CD4-positive, alpha-beta T cell treated with Interferon gamma for 1 hour (primary cell): ENCODE results near the gene TUBA1B.
A peak's percentile ranks its signal among the peaks of the same experiment; 100 is the strongest.
"Not testable (repeated sequence)": the region's sequence is repeated elsewhere in the genome, so short reads cannot be mapped to it uniquely, and the experiment has no call there.

ENCODE experiments used
- DNase-seq: peaks from one replicate; pipeline ENCODE4 v3.0.0-alpha.2; 2020

Gene TUBA1B

DNA sequence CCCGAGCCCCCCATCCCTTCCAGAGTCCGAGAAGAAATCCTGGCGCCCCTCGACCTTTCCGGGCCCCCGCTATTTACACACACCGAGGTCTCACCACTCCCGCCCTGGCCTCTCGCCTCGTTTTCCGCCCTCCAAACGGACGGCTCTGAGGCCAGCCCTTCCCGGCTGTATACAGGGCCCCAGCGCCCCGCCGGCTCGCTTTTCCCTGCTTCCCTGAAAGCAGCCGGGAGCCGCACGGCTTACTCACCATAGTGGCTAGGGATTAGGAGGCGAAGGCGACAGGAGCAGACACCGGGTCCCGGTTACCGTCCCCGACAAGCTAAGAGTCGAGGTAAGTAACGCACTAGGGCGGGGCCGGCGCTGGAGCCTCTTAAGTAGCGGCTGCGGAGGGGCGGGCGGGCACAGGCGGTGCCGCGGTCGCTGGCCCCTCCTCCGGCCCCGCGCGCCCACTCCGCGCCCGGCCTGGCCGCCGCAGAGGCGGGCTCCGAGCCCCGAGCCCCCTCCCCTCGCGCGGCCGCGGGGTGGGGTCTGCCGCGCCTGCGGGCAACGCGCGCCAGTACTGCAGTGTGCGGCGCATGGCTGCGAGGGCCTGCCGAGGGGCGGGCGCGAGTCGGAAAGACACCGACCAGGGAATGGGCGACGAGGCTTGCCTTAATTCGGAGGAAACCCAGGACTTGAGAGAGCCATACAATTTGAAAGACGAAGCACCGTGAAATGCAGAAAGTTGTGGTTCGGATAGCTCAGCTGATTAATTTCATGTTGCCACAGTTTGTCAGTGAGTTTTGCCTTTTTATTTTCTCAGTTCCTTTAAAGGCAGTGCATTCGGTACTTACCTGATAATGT lies at the start of gene TUBA1B:
Gene TUBA1B, minus strand, starts transcription at position 345 of the 843 bp plus-strand sequence. Its CDS starts 95 bp downstream, at position 250.
- DNase-seq, result peak; percentile 90

DNA sequence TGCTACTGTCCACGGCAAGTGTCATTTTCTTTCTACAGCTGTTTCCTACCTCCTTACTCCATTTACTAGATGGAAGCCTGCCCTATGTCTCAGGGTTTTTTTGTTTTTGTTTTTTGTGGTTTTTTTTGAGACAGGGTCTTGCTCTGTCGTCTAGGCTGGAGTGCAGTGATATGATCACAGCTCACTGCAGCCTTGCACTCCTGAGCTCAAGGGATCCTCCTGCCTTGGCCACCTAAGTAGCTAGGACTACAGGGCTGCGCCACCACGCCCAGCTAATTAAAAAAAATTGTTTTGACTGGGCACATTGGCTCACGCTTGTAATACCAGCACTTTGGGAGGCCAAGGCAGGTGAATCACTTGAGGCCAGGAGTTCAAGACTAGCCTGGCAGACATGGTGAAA lies 43.0 kb upstream of the TUBA1B start:
- DNase-seq, result no peak

DNA sequence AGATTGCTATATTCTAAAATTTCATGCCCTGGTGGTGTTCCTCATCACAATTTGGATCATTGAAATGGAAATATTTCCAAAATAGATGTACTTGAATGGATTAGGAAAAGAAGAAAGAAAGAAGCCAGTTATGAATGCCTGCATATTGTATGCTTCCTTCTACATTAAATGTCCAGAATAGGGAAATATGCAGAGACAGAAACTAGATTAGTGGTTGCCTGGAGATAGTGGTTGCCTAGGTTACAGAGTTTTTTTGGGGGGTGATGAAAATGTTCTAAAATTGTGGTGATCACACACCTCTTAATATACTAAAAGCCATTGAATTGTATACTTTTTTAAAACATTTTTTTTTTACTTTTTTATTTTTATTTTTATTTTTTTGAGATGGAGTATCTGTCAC lies 39.7 kb upstream of the TUBA1B start:
- DNase-seq, result no peak

DNA sequence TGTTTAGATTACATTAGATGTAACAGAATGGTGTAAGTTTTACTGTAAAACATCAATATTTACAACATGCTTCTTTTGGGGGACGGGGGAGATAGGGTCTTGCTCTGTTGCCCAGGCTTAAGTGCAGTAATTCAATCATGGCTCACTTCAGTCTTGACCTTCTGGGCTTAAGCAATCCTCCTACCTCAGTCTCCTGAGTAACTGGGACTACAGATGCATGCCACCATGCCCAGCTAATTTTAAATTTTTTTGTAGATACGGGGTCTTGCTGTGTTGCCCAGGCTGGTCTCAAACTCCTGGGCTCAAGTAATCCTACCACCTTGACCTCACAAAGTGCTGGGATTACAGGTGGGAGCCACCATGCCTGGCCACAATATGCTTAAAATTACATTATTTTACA lies 33.9 kb upstream of the TUBA1B start:
- DNase-seq, result no peak

- DNase-seq, result not testable (repeated sequence)
These were observed 30.7 kb upstream of the TUBA1B start for GRCh38 chr12:49161901-49162300.

- DNase-seq, result no peak
These were observed 30.0 kb upstream of the TUBA1B start for GRCh38 chr12:49161092-49161795.

GRCh38 chr12:49160399-49160798 lies 29.2 kb upstream of the TUBA1B start:
- DNase-seq, result no peak

DNA sequence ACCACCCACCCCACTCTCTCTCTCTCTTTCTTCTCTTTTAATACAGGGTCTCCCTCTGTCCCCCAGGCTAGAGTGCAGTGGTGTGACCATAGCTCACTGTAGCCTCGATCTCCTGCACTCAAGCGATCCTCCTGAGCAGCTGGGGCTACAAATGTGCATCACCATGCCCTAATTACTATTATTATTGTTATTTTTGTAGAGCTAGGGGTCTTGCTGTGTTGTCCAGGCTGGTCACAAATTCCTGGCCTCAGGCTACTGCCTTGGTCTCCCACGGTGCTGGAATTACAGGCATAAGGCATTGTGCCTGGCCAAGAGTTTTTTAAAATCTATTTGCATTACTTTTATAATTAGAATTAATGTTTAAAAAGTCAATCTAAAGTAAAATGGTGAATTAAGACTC lies 23.0 kb upstream of the TUBA1B start:
- DNase-seq, result no peak

DNA sequence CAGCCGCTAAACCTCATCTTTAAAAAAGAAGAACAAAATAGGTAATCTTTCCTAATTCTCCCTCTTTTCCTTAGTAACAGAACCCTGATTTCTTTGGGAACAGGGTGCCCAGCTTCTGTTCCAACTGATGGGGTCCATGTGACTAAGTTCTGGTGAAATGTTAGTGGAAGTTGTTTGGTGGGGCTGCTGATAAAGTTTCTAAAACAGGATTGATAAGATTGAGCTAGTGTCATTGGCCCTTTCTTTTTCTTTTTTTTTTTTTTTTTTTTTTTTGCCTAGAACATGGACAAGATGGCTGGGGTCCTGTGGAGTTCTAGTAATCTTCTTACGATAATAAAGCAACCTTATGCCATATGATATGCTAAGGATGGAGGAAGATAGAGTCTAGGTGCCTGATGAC lies 16.2 kb upstream of the TUBA1B start:
- no peak for DNase-seq

DNA sequence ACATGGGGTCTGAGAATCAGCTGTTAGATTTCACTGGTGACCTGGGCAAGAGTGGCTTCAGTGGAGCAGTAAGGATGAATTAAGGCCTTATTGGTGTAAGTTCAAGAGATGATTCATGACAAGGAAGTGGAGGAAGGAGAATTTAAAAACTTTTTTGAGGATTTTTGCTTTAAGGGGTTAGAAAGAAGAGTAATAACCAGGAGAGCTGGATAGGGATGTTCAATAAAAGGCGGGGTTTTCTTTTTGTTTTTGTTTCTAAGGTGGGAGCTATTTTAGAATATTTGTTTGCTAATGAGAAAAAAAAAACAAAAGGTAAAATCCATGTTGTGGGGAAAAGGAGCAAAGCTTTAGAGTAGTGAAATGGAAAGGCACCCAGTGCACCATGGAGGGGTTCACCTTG lies 15.2 kb upstream of the TUBA1B start:
- DNase-seq, result no peak

GRCh38 chr12:49144384-49144783 lies 13.2 kb upstream of the TUBA1B start:
- no peak for DNase-seq

DNA sequence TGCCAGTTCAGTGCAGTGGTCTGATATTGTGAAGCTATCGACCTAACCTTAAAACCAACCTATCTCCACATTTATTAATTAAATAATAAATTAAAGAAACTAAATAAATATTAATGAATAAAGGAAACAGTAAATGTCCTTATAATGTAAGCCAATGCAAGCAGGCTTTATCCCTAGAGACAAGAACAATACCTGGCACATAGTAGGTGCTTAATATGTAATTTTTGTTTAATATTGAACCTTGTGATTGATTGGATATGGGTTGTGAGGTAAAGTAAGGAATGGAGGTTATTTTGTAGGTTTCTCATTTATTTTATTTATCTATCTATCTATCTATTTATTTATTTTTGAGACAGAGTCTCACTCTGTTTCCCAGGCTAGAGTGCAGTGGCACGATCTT lies 7.8 kb upstream of the TUBA1B start:
- no peak for DNase-seq

- no peak for DNase-seq
These were observed 7.4 kb upstream of the TUBA1B start for GRCh38 chr12:49138587-49138986.

DNA sequence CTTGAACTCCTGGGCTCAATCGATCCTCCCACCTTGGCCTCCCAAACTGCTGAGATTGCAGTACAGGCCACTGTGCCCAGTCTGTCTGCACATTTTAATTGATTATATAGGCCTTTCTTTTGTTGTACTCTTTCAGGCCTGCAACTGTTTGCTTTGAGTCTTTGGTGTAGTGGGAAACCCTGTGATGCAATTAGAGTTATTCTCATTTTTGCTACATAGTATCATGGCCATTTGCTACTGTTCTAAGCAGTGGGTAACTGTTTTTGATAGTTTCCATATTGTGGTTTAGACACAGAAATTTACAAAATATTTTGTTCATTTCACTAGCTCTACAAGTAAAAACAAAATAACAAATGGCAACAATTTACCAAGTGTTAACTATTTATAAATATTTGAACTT lies 6.3 kb upstream of the TUBA1B start:
- no peak for DNase-seq

GRCh38 chr12:49136997-49137396 lies 5.8 kb upstream of the TUBA1B start:
- not testable (repeated sequence) for DNase-seq

- DNase-seq, result no peak
These were observed 2.4 kb upstream of the TUBA1B start for GRCh38 chr12:49133590-49133989.

- DNase-seq, result no peak
These were observed 1.8 kb upstream of the TUBA1B start for GRCh38 chr12:49133014-49133413.

GRCh38 chr12:49131894-49132461 lies 783 bp upstream of the TUBA1B start:
- DNase-seq, result no peak

- peak; percentile 95 for DNase-seq
These were observed 794 bp downstream of the TUBA1B start for GRCh38 chr12:49130151-49131050.

DNA sequence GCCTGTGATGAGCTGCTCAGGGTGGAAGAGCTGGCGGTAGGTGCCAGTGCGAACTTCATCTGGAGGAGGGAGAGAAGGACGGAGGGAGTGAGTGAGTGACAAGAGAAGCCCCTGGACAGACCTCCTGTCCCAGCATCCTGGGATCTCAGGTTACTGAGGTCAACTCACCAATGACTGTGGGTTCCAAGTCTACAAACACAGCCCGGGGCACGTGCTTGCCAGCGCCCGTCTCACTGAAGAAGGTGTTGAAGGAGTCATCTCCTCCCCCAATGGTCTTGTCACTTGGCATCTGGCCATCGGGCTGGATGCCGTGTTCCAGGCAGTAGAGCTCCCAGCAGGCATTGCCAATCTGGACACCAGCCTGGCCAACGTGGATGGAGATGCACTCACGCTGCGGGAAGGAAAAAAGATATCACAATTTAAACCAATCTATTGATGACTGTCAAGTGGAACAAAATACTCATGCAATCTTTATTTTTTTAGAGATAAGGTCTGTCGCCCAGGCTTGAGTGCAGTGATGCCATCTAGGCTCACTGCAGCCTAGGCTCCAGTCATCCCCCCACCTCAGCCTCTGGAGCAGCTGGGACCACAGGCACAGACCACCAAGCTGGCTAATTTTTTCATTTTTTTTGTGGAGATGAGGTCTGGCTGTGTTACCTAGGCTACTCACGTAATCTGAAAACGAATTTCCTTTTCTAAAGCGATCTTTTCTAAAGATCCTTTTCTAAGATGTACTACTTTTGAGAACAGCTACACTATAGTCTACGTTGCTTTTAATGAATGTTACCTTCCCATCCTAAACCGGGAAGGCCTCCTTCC lies 1.7 kb downstream of the TUBA1B start:
- DNase-seq, result no peak

DNA sequence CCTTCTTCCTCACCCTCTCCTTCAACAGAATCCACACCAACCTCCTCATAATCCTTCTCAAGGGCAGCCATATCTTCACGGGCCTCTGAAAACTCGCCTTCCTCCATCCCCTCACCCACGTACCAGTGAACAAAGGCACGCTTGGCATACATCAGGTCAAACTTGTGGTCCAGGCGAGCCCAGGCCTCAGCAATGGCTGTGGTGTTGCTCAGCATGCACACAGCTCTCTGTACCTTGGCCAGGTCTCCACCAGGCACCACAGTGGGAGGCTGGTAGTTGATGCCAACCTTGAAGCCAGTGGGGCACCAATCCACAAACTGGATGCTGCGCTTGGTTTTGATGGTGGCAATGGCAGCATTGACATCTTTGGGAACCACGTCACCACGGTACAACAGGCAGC lies 3.2 kb downstream of the TUBA1B start:
- not testable (repeated sequence) for DNase-seq
